AG04450 (cell line): ENCODE data around the gene NEDD4L. TPM values are rescaled to one million over a fixed set of nuclear protein-coding genes. Genes with fewer than 3 reads are reported as not detected.
"Not testable (repeated sequence)": the region's sequence is repeated elsewhere in the genome, so short reads cannot be mapped to it uniquely, and the experiment has no call there.

Experiments
- CTCF ChIA-PET: fragments of 300-600, 350-600 bp; formaldehyde crosslinking; extraction: SDS; loops from one replicate; lab custom pipeline; 2022; ENCODE audit warnings: antibody characterized with exemption, inconsistent platforms; lab: Charles Lee
- POLR2A ChIA-PET: fragments of 350-600 bp; formaldehyde crosslinking; extraction: SDS; loops from one replicate; lab custom pipeline; 2021; ENCODE audit warnings: antibody characterized with exemption, inconsistent platforms; lab: Yijun Ruan, JAX
- DNase-seq: peaks from one replicate; pipeline ENCODE4 v3.0.0-alpha.2; 2011; ENCODE audit warnings: low read depth, low spot score
- H3K27ac ChIP-seq: one replicate; pipeline ENCODE4 v1.5.1; 2012; ENCODE audit warnings: low read depth, low read length, control low read depth
- H3K27me3 ChIP-seq: one replicate; pipeline ENCODE4 v1.6.0; 2012; ENCODE audit warnings: low read length; ENCODE audit not compliant: control insufficient read depth, insufficient read depth
- H3K4me3 ChIP-seq: 2 replicates; pipeline ENCODE4 v1.5.1; 2011; ENCODE audit warnings: mild to moderate bottlenecking, low read depth, low read length, control low read depth
- H3K9me3 ChIP-seq: 2 replicates; pipeline ENCODE4 v1.5.1; 2012; ENCODE audit warnings: low read length; ENCODE audit not compliant: control insufficient read depth, insufficient read depth
- polyA plus RNA-seq: library from polyadenylated mRNA; depleted of rRNA; stranded (reverse); fragments of >200 nt; gene quantifications from 2 replicates; pipeline ENCODE4 v1.2.3, GENCODE V29; 2011
- TF ChIP-seq, protein P1 (sequence below): IDR thresholded peaks from 2 replicates; pipeline ENCODE4 v1.5.1; 2011; ENCODE audit warnings: low read depth, low read length, control low read depth, inconsistent platforms

NEDD4L gene
- polyA plus RNA-seq, 1 experiment = 15.0 TPM

DNA sequence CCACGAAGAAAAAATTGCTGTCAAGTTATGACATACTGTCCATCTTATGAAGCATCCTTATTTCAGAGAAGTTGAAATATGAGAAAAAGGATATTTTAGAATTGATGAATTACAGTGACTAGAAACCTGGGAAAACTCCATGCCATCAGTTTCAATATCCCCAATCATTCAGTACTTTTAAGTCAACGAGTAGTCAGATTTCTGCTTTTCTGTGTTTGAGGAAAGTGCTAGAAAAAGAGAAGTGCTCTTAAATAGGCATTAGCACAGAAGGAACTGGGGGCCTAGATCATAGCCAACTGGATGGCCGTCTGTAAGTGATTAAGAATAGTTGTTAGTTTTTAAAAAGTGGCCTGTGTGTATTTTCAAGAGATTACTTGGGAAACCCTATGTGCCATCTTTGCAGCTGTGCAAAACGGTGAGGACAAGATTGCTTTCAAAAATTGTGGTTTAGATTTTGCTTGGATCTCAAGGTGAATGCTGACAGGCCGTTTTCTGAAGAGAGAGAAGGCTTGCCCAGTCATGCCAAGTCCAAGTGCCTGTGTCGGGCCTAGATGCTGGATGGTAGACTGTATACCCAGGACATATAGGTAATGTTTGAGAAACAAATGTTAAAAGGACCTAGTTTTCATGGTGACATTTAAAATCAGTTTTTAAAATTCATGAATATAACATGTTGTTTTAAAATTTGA, 5.1 kb downstream of the NEDD4L start:
- CTCF ChIA-PET = interaction anchor here (1.7 kb wide), 1 partner anchor 73 kb away, joined by 6 read pairs; no protein-coding TSS in a partner anchor
- POLR2A ChIA-PET = no interaction called here
- Histone ChIP-seq H3K27me3 (peaks cover 5% of the 10 kb centered on the region), H3K27ac (no peak overlapping the region), H3K4me3 (no peak overlapping the region), H3K9me3 (peaks cover 4% of the 10 kb centered on the region; the same call in 1 of the 2 replicates)
- TF ChIP-seq, protein P1, sequence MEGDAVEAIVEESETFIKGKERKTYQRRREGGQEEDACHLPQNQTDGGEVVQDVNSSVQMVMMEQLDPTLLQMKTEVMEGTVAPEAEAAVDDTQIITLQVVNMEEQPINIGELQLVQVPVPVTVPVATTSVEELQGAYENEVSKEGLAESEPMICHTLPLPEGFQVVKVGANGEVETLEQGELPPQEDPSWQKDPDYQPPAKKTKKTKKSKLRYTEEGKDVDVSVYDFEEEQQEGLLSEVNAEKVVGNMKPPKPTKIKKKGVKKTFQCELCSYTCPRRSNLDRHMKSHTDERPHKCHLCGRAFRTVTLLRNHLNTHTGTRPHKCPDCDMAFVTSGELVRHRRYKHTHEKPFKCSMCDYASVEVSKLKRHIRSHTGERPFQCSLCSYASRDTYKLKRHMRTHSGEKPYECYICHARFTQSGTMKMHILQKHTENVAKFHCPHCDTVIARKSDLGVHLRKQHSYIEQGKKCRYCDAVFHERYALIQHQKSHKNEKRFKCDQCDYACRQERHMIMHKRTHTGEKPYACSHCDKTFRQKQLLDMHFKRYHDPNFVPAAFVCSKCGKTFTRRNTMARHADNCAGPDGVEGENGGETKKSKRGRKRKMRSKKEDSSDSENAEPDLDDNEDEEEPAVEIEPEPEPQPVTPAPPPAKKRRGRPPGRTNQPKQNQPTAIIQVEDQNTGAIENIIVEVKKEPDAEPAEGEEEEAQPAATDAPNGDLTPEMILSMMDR = no peak
- no peak for DNase-seq

- POLR2A ChIA-PET, H3K27ac ChIP-seq, DNase-seq, H3K4me3 ChIP-seq, H3K9me3 ChIP-seq, H3K27me3 ChIP-seq: not testable (repeated sequence)
- CTCF ChIA-PET = interaction anchor here (2.0 kb wide), 2 partner anchors 71 to 85 kb away, joined by 7 to 14 read pairs; no protein-coding TSS in a partner anchor
Observed at GRCh38 chr18:58050963-58051362, 6.9 kb downstream of the NEDD4L start.

DNA sequence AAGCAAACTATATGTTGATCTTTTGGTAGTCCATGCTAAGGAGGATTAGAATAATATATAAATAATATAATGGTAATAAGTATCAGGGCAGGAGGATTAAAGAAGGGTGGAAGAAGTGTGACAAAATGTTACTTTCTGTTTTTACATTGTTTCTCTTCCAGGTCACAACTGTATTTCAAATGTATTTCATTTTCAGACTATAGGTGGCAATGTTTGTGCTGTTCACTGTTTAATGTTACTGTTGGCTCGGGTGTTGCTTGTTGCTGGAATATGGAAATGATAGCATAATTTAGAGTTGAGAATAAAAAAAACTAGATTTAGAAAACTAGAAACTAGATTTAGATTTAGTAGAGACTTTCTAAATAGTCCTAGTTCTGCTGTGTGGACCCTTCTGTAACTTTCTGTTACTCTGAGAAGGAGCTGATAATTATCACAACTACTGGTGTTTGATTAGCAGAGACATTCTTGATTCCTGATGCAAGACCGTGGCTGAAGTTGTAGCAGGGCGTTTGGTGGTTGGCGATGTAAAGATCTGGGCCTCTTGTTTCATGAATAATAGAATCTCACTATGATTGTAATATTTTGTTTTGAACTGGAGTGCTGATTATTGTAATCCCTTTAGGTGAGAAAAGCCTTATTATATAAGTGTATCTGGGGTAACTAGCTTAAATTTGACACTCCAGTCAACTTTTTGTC, 7.9 kb downstream of the NEDD4L start:
- H3K4me3 ChIP-seq = no peak overlapping the region
- no peaks in the 10 kb centered on the region for H3K9me3 ChIP-seq
- ChIA-PET CTCF (interaction anchor here (0.6 to 2.7 kb wide), 6 partner anchors 9 to 487 kb away, joined by 3 to 15 read pairs (median 7); partner anchors contain the start of gene NEDD4L), POLR2A (no interaction called here)
- DNase-seq = no peak
- H3K27me3 ChIP-seq = no peaks in the 10 kb centered on the region
- TF ChIP-seq, protein P1 = peak; percentile 41; the same call in 1 of the 2 replicates
- no peak overlapping the region for H3K27ac ChIP-seq

DNA sequence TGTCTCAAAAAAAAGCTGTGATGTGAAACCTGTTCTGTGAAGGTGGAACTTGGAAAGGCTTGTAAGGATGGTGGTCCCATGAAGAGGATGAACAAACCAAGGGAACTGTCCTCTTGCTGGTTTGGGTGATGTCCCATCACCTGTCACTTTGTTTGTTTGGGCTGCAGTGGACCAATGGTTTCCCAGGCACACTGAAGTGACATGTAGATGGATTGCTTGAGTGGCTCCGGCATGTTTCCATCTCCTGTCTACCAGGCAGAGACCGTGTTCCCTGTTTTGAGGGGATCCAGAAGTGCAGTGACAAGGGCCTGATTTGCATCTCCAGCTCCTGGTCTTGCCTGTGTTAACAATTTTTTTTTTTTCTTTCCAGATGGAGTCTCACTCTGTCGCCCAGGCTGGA, 8.9 kb downstream of the NEDD4L start:
- Histone ChIP-seq H3K9me3 (no peaks in the 10 kb centered on the region), H3K27me3 (no peaks in the 10 kb centered on the region), H3K4me3 (no peak overlapping the region), H3K27ac (no peak overlapping the region)
- ChIA-PET CTCF (interaction anchor here (1.0 to 2.7 kb wide), 4 partner anchors 10 to 146 kb away, joined by 3 to 15 read pairs (median 6); partner anchors contain the start of gene NEDD4L), POLR2A (no interaction called here)
- TF ChIP-seq, protein P1 = no peak
- no peak for DNase-seq

DNA sequence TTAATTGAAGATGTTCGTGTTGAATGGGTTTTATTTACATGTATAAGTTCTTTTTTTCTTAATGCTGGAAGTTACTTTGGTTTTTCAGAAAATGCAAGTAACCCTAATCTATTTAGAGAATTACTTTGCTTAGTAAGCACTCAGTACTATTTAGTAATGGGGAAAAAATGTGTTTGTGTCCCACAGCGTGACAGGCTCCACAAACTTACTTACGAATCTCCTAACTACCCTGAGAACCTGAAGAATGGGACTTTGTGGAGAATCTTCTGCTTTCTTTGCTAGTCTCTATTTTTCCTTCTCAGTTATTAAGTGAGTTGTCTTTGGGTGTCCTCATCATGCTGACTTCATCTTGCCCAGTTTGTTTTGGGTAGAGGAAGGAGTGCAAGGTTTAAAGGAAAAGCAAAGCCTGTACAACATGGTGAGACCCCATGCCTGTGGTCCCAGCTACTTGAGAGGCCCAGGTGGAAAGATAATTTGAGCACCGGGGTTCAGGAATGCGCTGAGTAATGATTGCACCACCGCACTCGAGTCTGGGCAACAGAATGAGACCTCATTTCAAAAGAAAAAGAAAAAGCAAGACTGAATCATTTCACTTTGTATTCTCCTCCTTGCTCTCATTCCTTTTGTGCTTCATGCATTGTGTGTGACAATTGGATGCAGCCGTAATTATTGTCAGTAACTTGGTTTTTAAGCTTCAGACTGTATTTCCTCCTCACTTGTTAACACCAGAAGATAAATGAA, 10.2 kb downstream of the NEDD4L start:
- ChIA-PET CTCF (interaction anchor here (0.6 to 3.5 kb wide), 5 partner anchors 8 to 68 kb away, joined by 3 to 21 read pairs (median 8); partner anchors contain the start of gene NEDD4L), POLR2A (interaction anchor here (1.1 kb wide), 1 partner anchor 8 kb away, joined by 10 read pairs; no protein-coding TSS in a partner anchor)
- TF ChIP-seq, protein P1 = no peak
- DNase-seq = no peak
- H3K27ac ChIP-seq = peak overlapping the region; percentile 58
- no peak overlapping the region for H3K4me3 ChIP-seq
- H3K27me3 ChIP-seq = no peaks in the 10 kb centered on the region
- no peaks in the 10 kb centered on the region for H3K9me3 ChIP-seq
